HUES64 (cell line): ENCODE data around the gene NFATC4.

ENCODE experiments used
- H3K27ac ChIP-seq: 2 replicates; pipeline ENCODE4 v1.7.0; 2013; ENCODE audit warnings: low read depth, low read length, inconsistent platforms
- H3K27me3 ChIP-seq: 2 replicates; pipeline ENCODE4 v1.6.1; 2013; ENCODE audit warnings: mild to moderate bottlenecking, low read length; ENCODE audit not compliant: insufficient read depth
- H3K36me3 ChIP-seq: 2 replicates; pipeline ENCODE4 v1.6.1; 2013; ENCODE audit warnings: mild to moderate bottlenecking, low read length; ENCODE audit not compliant: insufficient read depth
- H3K4me1 ChIP-seq: 2 replicates; pipeline ENCODE4 v1.6.1; 2013; ENCODE audit warnings: mild to moderate bottlenecking, low read length, moderate library complexity; ENCODE audit not compliant: insufficient read depth
- H3K4me3 ChIP-seq: 2 replicates; pipeline ENCODE4 v1.5.1; 2013; ENCODE audit warnings: mild to moderate bottlenecking, low read length, moderate library complexity
- H3K9ac ChIP-seq: 2 replicates; pipeline ENCODE4 v1.6.1; 2013; ENCODE audit warnings: mild to moderate bottlenecking, low read depth, low read length
- H3K9me3 ChIP-seq: 2 replicates; pipeline ENCODE4 v1.6.1; 2013; ENCODE audit warnings: low read depth, low read length; ENCODE audit not compliant: insufficient read depth
- WGBS: fragments of 150-250, 120-280 bp; methylation state at CpG from one replicate; pipeline ENCODE4 v1.1.7; 2013; ENCODE audit warnings: missing lambda C conversion rate; 5-methylcytosine and 5-hydroxymethylcytosine counted together

NFATC4 gene

GRCh38 chr14:24426912-24427536, 59.0 kb downstream of the NFATC4 start:
- Histone ChIP-seq H3K27me3 (peaks cover 11% of the 10 kb centered on the region), H3K9ac (no peak overlapping the region), H3K4me3 (no peak overlapping the region), H3K9me3 (no peaks in the 10 kb centered on the region), H3K27ac (no peak overlapping the region), H3K4me1 (peaks cover 10% of the 10 kb centered on the region; the same call in 1 of the 2 replicates), H3K36me3 (no peaks in the 10 kb centered on the region)
- 73% methylated on average over 8 of the region's 8 CpGs for WGBS

GRCh38 chr14:24427537-24428508, 59.8 kb downstream of the NFATC4 start:
- peaks cover 10% of the 10 kb centered on the region; the same call in 1 of the 2 replicates for H3K4me1 ChIP-seq

GRCh38 chr14:24428628-24429394, 60.8 kb downstream of the NFATC4 start:
- Histone ChIP-seq H3K27ac (no peak overlapping the region), H3K36me3 (peaks cover 14% of the 10 kb centered on the region), H3K27me3 (peaks cover 11% of the 10 kb centered on the region), H3K9me3 (no peaks in the 10 kb centered on the region), H3K4me3 (peak overlapping the region; percentile 78; the same call in 1 of the 2 replicates), H3K4me1 (peaks cover 10% of the 10 kb centered on the region; the same call in 1 of the 2 replicates), H3K9ac (no peak overlapping the region)
- 84% methylated on average over 18 of the region's 18 CpGs for WGBS

More at GRCh38 chr14:24427537-24428508, 59.8 kb downstream of the NFATC4 start:
- Histone ChIP-seq H3K36me3 (peaks cover 4% of the 10 kb centered on the region), H3K4me3 (no peak overlapping the region), H3K27me3 (peaks cover 11% of the 10 kb centered on the region), H3K9ac (no peak overlapping the region), H3K9me3 (no peaks in the 10 kb centered on the region), H3K27ac (no peak overlapping the region)
- WGBS: 93% methylated on average over 18 of the region's 18 CpGs
